NCI-H524 treated with DMSO at 0.1 percent for 48 hours (cell line): ENCODE measurements around the gene TFEC.
"Not testable (repeated sequence)": the region's sequence is repeated elsewhere in the genome, so short reads cannot be mapped to it uniquely, and the experiment has no call there.

ENCODE experiments used
- DNase-seq: peaks from one replicate; lab custom pipeline; 2025; lab: John Stamatoyannopoulos, UW

The TFEC gene

GRCh38 chr7:115987486-115987885, 43.1 kb downstream of the TFEC start:
- no peak for DNase-seq

GRCh38 chr7:115984105-115984504, 46.5 kb downstream of the TFEC start:
- no peak for DNase-seq

GRCh38 chr7:115980159-115980558, 50.4 kb downstream of the TFEC start:
- no peak for DNase-seq

- no peak for DNase-seq
Observed at GRCh38 chr7:115976651-115977050, 53.9 kb downstream of the TFEC start.

GRCh38 chr7:115975766-115976165, 54.8 kb downstream of the TFEC start:
- no peak for DNase-seq

- DNase-seq: no peak
Observed at GRCh38 chr7:115973406-115973805, 57.2 kb downstream of the TFEC start.

GRCh38 chr7:115971506-115971905, 59.1 kb downstream of the TFEC start:
- DNase-seq: no peak

GRCh38 chr7:115968596-115968995, 62.0 kb downstream of the TFEC start:
- DNase-seq: no peak

- DNase-seq: no peak
Observed at GRCh38 chr7:115968171-115968570, 62.4 kb downstream of the TFEC start.

- no peak for DNase-seq
Observed at GRCh38 chr7:115965796-115966475, 64.6 kb downstream of the TFEC start.

- no peak for DNase-seq
Observed at GRCh38 chr7:115965236-115965635, 65.3 kb downstream of the TFEC start.

GRCh38 chr7:115964799-115965198, 65.8 kb downstream of the TFEC start:
- DNase-seq: no peak

GRCh38 chr7:115962340-115962739, 68.2 kb downstream of the TFEC start:
- DNase-seq: no peak

- peak; percentile 79 for DNase-seq
Observed at GRCh38 chr7:115953592-115954255, 76.8 kb downstream of the TFEC start.

- no peak for DNase-seq
Observed at GRCh38 chr7:115952832-115953231, 77.7 kb downstream of the TFEC start.

- no peak for DNase-seq
Observed at GRCh38 chr7:115951547-115951946, 79.0 kb downstream of the TFEC start.

- no peak for DNase-seq
Observed at GRCh38 chr7:115941703-115942268, 88.8 kb downstream of the TFEC start.

GRCh38 chr7:115940460-115941060, 90.0 kb downstream of the TFEC start:
- DNase-seq: no peak

GRCh38 chr7:115937960-115938359, 92.6 kb downstream of the TFEC start:
- DNase-seq: no peak

GRCh38 chr7:115933471-115933870, 97.1 kb downstream of the TFEC start:
- DNase-seq: peak; percentile 50

GRCh38 chr7:115932880-115933279, 97.7 kb downstream of the TFEC start:
- no peak for DNase-seq

GRCh38 chr7:115930184-115930583, 100.4 kb downstream of the TFEC start:
- not testable (repeated sequence) for DNase-seq

- DNase-seq: not testable (repeated sequence)
Observed at GRCh38 chr7:115929736-115930135, 100.8 kb downstream of the TFEC start.
